Activated effector memory CD4-positive, alpha-beta T cell treated with Interleukin-2 at 50 U/mL for 16 hours (primary cell): Measurements from ENCODE around the gene LIPM.

Experiments used
- DNase-seq: peaks from one replicate; pipeline ENCODE4 v3.0.0-alpha.2; 2020

LIPM gene

DNA sequence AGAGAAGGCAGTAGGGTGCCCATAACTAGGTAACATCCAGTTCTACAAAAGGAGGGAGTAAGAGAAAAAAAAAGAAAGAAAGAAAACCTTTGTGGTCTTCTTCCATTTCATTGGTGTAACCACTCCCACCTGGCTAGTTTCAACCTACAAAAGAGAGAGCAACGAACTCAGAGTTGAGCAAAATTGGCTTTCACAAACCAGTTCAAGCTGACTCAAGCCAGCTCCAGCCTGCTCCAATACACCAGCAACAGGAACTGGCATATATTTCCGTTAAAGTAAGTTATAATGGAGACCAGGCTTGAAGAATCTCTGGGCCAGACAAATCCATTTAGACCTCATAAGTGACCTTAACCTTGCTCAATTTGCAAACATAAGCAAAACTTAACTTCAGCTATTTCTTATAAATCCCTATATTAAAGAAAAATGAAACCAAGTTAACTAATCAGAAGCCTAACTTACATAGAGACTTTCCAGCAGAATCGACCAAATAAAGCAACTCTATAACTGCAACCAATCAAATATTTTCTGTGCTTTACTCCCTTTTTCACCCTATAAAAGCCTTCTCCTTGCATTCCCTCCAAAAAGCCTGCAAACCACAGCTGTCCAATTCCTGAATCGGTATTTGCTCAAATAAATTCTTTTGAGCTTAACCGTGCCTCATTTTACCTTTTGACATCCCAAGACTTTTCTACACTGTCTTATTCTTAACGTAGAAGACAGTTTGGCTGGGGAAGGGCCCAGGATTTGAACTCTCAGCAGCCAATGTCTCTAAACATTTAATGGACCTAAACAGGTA, 39.0 kb downstream of the LIPM start:
- DNase-seq: no peak

DNA sequence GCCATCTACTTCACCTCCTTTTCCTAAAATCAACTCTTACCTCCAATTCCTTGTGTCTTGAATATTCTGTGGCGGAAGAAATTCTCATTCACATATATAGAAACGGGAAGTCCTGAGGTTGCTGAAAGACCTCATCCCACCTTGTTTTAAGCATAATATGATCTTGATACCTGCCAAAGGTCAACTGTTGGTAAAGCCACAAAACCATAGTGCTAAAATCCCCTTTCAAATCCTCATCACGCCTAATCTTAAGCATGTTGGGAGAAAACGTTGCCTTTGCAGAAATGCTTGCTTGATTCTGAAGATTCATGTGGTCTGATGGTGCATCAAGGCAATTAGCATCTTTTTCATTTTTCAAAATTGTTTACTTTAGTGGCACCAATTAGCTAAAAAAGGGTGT, 40.6 kb downstream of the LIPM start:
- DNase-seq: no peak

- no peak for DNase-seq
These were observed 46.0 kb downstream of the LIPM start for GRCh38 chr10:88848499-88848898.

DNA sequence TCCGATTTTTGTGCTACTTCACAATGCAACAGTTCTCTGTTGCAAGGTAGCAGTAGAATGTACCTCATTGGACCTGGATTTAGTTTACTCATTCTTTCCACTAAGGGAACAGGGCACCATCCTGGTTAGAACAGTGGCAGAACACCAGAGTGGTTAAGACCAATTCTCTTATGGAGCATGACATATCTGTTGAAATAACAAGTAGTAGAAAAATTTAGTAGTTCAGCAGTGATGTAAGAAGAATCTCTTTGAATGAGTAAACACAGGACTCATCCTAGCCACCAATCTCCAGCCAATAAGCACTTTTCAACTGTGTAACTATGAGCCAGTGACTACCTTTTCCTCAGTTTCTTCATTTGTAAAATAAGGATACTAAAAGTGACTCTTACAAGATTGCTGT, 46.7 kb downstream of the LIPM start:
- no peak for DNase-seq

DNA sequence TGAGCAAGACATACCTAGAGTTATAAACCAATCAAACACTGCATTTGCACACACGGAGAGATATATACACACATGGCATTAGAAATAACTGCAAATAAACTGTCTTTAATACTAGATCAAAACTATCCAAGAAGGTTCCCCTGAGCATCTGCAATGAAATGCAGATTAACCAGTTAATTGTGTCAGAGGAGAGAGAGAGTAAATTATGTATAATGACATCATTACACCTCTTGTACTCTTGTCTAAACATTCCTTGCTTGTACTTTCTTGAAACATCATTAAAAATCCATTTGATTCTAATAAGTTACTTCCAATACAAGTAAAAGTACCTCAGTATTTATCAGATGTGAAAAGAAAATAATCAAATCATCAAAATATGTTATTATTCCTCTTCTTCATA, 48.2 kb downstream of the LIPM start:
- DNase-seq: no peak

GRCh38 chr10:88851706-88852105, 49.2 kb downstream of the LIPM start, which contains the start of gene ANKRD22:
Gene ANKRD22, minus strand, starts transcription at chr10:88851844. Its CDS starts 237 bp downstream, at chr10:88851607.
- DNase-seq: no peak

- no peak for DNase-seq
These were observed 49.8 kb downstream of the LIPM start for GRCh38 chr10:88852327-88852726.

- DNase-seq: no peak
These were observed 50.8 kb downstream of the LIPM start for GRCh38 chr10:88853155-88853881.

- no peak for DNase-seq
These were observed 52.2 kb downstream of the LIPM start for GRCh38 chr10:88854684-88855083.

DNA sequence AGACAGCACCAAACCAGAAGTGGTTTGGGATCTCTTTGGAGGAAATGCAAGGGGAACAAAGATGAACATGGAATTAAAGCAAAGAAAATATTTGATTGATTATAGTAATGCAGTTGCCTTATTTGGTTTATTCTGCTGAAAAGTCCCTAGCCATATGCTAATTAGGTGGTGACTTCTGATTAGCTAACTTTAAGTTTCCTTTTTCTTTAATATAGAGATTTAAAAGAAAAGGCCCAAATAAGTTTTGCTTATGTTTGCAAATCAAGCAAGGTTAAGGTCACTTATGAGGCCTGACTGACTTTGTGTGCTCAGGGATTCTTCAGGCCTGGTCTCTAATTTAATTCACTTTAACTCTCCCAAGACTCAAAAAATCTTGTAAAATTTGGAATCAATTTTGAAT, 55.3 kb downstream of the LIPM start:
- no peak for DNase-seq

- no peak for DNase-seq
These were observed 56.0 kb downstream of the LIPM start for GRCh38 chr10:88858491-88858890.

DNA sequence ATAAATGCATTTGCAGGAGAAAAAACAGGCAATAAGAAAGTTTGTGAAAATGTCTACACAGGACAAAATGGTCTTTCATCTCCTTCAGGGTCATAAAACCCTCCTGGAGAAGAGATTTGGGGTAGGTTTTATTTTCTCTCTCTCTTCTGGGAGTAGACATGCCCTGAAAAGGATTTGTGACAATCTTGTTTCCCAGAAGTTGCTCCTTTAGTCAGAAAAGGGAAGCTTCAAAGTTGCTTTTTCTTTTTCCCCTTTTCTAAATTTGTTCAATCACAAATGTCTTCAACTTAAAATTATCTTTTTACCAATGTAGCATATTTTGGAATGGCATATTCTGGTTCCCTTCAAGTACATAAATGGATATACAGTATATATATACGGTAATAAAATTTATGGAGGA, 58.5 kb downstream of the LIPM start:
- DNase-seq: no peak

DNA sequence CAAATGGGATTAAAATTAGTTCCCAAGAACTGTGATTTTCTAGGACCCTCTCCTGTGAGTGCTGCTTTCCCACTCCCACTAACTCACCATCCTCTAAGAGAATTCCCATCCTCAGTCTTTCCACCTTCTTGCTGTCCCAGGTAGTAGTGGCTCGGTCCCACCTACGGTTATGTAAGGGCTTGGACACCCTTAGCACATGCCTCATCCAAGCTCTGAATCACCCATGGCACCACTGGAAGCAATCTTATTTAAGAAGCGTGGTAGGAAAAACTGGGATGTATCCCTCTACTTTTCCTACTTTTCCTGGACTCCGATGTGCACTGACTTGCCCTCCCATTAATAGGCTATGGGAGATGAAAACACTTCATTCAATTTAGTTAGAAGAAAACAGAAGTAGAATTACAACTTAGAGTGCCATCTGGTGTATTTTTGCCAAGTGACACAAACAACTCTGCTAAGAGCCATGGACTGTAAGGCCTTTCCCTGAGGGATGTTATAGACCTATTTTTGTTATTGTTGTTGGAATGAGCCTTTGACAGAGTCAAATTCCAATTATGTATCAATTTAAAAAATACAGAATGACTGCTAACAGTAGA, 62.8 kb downstream of the LIPM start:
- no peak for DNase-seq

DNA sequence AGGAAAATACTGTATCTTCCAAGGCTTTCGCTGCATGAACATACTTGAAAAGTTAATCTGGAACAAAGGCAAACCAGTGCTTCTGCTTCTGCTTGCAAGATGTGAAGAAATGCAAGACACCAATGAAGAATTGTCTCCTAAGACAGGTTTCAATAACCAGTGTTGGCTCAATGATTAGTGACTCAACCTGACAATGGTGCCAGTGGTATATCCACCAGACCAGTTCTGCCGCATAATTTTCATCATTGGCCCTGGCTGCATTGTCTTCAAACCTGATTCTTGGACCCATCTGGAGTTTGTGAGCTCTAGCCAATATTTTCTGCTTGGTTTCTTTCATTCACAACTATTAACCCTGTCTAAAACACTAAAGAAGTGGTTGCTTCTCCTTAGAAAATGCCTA, 63.9 kb downstream of the LIPM start:
- DNase-seq: no peak

- DNase-seq: no peak
These were observed 67.6 kb downstream of the LIPM start for GRCh38 chr10:88870089-88870488.
